ENCODE results near the gene PPP6C. TPM values are rescaled to one million over a fixed set of nuclear protein-coding genes. Genes with fewer than 3 reads are reported as not detected.

PPP6C gene
- total and polyA plus RNA-seq, 2 of the 13 experiments (the other 11 are each of a cell fraction or from before 2014, with no cell fraction given): 18.5 to 20.9 TPM

GRCh38 chr9:125176636-125177035, 13.0 kb downstream of the PPP6C start:
- H2AFZ ChIP-seq (ENCODE audit: low read length): no peak overlapping the region
- peaks cover 10% of the 10 kb centered on the region for H3K4me1 ChIP-seq (ENCODE audit: insufficient read depth, low read length)
- H3K4me3 ChIP-seq (replicated peaks in 1 of 3; ENCODE audit: insufficient read depth in 1 of 3, low read depth in 2 of 3, low read length in 3 of 3): no peak overlapping the region
- WGBS (ENCODE audit: low lambda C conversion rate): 99% methylated on average over 3 of the region's 3 CpGs
- peaks cover 58% of the 10 kb centered on the region for H3K79me2 ChIP-seq (ENCODE audit: insufficient read depth, low read length)
- no peak overlapping the region for H3K27ac ChIP-seq (ENCODE audit: extremely low read length, insufficient read depth, low read length)
- no peak overlapping the region for H3K9ac ChIP-seq (ENCODE audit: insufficient read depth, low read depth, low read length)
- H3K27me3 ChIP-seq (ENCODE audit: control insufficient read depth in 1 of 2, insufficient read depth in 2 of 2, low read length in 2 of 2): no peaks in the 10 kb centered on the region
- H4K20me1 ChIP-seq (ENCODE audit: insufficient read depth, low read length): no peaks in the 10 kb centered on the region
- no peaks in the 10 kb centered on the region for H3K9me3 ChIP-seq (ENCODE audit: low read length)
- FAIRE-seq (no peak), ATAC-seq (no peak), DNase-seq (ENCODE audit: low spot score) (no peak)
- intact Hi-C loops (cut with micrococcal nuclease; ENCODE audit: unreplicated experiment): no loop called here
- no TSS peak for BruUV-seq (replicated peaks)
- in situ Hi-C loops (cut with HindIII; ENCODE audit: extremely low pct_ligation_motif_present, low pct_unique_long_range_greater_than_20kb): no loop called here
- no peak overlapping the region for H3K4me2 ChIP-seq (ENCODE audit: low read depth, low read length)
- ChIA-PET POLR2A (no interaction called here), CTCF (ENCODE audit: low intra/inter-chr PET ratio, low total read pairs) (no interaction called here)
- TF ChIP-seq ELK4 (CRISPR knock-in tag; IDR thresholded peaks at IDR 0.05; ENCODE audit: borderline replicate concordance) (no peak), TEF (CRISPR knock-in tag; IDR thresholded peaks at IDR 0.05) (no peak), ZNF574 (CRISPR knock-in tag; IDR thresholded peaks at IDR 0.05) (no peak), ZNF746 (CRISPR knock-in tag; IDR thresholded peaks at IDR 0.05) (no peak), ZNF296 (CRISPR knock-in tag; conservative IDR thresholded peaks at IDR 0.05) (no peak), ZNF557 (CRISPR knock-in tag; IDR thresholded peaks at IDR 0.05) (no peak), ZNF839 (CRISPR knock-in tag; IDR thresholded peaks at IDR 0.05; ENCODE audit: borderline replicate concordance) (no peak), ZNF317 (CRISPR knock-in tag; IDR thresholded peaks at IDR 0.05) (no peak), ZBTB7B (CRISPR knock-in tag; IDR thresholded peaks at IDR 0.05) (no peak), EZH2 (conservative IDR thresholded peaks at IDR 0.05; ENCODE audit: low read depth, low read length) (no peak), MBD4 (IDR thresholded peaks at IDR 0.05; ENCODE audit: borderline replicate concordance, low read length) (no peak), SP2 (CRISPR knock-in tag; IDR thresholded peaks at IDR 0.05) (no peak), ZFYVE20 (CRISPR knock-in tag; IDR thresholded peaks at IDR 0.05; ENCODE audit: borderline replicate concordance, low read depth) (no peak), DNMT1 (CRISPR knock-in tag; IDR thresholded peaks at IDR 0.05) (no peak)
- H3K36me3 ChIP-seq (replicated peaks in 1 of 2; ENCODE audit: control insufficient read depth in 1 of 2, insufficient read depth in 2 of 2, low read length in 2 of 2): peaks cover 0 to 4% of the 10 kb centered on the region in 2 experiments; a peak in 1 of 5 replicates
